AG10803 (cell line): ENCODE measurements around the gene TFPT.

Source experiments
- DNase-seq: peaks from one replicate; pipeline ENCODE4 v3.0.0; 2010; ENCODE audit warnings: low read depth
- H3K4me3 ChIP-seq: 2 replicates; pipeline ENCODE4 v1.5.1; 2011; ENCODE audit warnings: mild to moderate bottlenecking, low read length, control low read depth
- TF ChIP-seq, protein P1 (sequence below): conservative IDR thresholded peaks from 2 replicates; pipeline ENCODE4 v1.5.1; 2011; ENCODE audit warnings: mild to moderate bottlenecking, low read length, control low read depth, inconsistent platforms

The TFPT gene

DNA sequence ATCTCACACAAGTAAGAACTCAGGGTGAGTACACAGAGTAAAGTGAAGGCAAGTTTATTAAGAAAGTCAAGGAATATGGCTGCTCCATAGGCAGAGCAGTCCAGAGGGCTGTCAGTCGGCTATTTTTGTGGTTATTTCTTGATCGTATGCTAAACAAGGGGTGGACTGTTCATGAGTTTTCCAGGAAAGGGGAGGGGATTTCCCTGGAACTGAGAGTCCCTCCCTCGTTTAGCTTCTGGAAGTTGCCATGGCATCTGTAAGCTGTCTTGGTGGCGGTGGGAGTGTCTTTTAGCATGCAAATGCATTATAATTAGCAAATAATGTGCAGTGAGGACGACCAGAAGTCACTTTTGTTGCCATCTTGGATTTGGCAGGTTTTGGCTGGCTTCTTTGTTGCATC, 46.0 kb downstream of the TFPT start:
- DNase-seq, result no peak
- TF ChIP-seq, protein P1, sequence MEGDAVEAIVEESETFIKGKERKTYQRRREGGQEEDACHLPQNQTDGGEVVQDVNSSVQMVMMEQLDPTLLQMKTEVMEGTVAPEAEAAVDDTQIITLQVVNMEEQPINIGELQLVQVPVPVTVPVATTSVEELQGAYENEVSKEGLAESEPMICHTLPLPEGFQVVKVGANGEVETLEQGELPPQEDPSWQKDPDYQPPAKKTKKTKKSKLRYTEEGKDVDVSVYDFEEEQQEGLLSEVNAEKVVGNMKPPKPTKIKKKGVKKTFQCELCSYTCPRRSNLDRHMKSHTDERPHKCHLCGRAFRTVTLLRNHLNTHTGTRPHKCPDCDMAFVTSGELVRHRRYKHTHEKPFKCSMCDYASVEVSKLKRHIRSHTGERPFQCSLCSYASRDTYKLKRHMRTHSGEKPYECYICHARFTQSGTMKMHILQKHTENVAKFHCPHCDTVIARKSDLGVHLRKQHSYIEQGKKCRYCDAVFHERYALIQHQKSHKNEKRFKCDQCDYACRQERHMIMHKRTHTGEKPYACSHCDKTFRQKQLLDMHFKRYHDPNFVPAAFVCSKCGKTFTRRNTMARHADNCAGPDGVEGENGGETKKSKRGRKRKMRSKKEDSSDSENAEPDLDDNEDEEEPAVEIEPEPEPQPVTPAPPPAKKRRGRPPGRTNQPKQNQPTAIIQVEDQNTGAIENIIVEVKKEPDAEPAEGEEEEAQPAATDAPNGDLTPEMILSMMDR, result no peak
- H3K4me3 ChIP-seq, result no peak overlapping the region

DNA sequence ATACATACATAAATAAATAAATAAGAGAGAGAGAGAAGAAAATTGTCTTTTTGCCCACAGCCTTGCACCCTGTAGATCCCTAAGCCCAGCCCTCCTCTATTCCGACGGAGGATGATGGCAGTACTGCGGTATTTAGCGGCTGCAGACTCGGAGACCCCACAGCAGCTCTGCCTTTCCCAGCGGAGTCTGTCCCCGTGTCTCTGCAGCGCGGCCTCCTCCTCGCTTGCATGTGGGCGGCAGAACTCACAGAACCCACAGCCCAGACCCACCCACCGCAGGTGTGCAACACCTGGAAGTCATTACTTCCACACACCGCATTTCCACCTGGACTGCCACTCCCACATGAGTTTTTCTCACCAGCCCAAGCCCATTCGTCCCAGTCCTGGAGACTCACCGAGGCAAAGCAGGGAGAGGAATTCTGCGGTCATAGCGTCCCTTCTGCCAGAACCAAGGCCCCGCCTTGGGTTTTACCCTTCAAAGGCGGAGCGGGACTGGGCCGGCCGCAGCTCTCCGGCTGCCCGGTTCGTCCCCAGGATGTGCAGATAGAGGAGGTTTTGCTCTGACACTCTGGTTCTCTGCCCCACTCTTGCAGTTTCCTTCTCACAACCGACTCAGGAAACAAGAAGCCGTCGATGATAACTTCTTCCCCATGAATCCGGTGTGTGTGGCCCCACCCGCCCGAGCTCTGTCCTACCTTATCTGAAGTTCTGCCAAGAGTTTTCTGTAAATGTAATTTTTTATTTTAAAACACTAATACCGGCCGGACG, 51.9 kb downstream of the TFPT start, which contains the start of gene VSTM1:
Gene VSTM1, minus strand, starts transcription at position 548 of the 767 bp plus-strand sequence. Its CDS starts 120 bp downstream, at position 428.
- no peak within 1 kb of the TSS for H3K4me3 ChIP-seq
- TF ChIP-seq, protein P1, result no peak
- DNase-seq, result no peak

DNA sequence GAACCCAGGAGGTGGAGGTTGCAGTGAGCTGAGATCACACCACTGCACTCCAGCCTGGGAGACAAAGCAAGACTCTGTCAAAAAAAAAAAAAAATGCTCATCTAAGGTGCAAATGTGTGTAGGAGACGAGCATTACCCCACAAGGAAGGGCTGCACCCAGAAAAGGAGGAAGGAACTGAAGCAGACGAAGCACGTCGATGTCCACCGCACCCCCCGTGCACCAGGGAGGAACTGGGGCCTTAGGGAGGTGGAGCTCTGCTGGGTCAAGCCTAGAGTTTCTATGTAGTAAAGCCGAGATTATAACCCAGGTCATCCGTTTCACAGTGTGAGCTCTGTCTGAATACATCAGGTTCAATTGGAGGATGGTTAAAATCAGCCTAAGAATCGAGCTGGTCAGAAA, 52.8 kb downstream of the TFPT start:
- H3K4me3 ChIP-seq, result no peak overlapping the region
- no peak for DNase-seq
- TF ChIP-seq, protein P1, result no peak
